8988T (cell line): ENCODE data around the gene COPG1.
A peak's percentile ranks its signal among the peaks of the same experiment; 100 is the strongest.
"Not testable (repeated sequence)": the region's sequence is repeated elsewhere in the genome, so short reads cannot be mapped to it uniquely, and the experiment has no call there.

Experiments
- DNase-seq: peaks from one replicate; pipeline ENCODE4 v3.0.0; 2011

The COPG1 gene

DNA sequence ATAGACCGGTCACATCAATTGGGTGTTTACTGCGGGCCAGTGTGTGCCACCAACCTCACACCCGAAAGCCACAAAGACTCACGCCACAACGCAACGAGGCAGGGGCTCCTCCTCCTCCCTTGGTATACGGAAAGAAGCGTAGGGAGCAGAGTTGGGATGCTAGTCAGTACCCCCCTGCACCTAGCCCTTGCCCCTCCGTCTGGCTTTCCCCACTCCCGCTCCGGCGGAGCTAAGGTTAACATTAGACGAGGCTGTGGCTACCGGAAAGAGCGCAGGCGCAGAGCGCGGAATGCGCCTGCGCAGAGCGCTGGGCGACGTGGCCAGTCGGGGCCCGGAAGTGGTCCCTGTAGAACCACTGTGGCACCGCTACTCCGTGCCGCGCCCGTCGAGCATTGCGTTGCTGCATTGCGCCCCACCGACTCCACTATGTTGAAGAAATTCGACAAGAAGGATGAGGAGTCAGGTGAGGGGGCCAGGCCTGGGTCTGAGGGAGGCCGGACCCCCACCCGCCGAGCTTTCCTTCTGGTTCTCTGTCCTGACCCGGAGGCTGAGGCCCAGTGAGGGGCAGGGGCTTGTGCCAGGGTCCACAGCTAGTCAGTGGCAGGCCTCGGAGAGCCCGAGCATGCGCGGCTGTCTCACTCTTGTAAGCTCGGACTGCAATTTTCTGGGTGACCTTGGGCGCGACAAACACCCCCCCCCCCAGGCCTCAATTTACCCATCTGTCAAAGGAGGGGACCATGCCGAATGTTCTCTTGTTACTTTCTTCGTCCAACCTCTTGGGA is at the start of gene COPG1:
Gene COPG1, plus strand, starts transcription at position 323 of the 782 bp plus-strand sequence. Its CDS starts 104 bp downstream, at position 427.
- DNase-seq, result peak; percentile 95

DNA sequence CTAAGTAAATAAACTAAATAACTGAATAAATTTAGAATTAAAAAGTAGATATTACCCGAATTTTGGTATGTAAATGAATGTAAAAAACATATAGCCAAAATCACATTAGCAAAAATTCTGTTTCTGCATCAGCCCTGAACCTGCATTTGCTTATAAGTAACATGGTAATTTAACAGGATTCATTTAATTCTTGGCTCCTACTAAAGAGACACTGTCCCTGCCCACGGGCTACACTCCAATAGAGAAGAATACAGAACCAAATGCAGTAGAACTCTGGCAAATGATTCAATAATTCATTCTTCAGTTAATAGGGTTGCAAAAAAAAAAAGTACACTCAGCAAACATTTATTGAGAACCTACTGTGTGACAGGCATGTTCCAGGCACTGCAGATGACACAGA is 44.9 kb upstream of the COPG1 start:
- no peak for DNase-seq

DNA sequence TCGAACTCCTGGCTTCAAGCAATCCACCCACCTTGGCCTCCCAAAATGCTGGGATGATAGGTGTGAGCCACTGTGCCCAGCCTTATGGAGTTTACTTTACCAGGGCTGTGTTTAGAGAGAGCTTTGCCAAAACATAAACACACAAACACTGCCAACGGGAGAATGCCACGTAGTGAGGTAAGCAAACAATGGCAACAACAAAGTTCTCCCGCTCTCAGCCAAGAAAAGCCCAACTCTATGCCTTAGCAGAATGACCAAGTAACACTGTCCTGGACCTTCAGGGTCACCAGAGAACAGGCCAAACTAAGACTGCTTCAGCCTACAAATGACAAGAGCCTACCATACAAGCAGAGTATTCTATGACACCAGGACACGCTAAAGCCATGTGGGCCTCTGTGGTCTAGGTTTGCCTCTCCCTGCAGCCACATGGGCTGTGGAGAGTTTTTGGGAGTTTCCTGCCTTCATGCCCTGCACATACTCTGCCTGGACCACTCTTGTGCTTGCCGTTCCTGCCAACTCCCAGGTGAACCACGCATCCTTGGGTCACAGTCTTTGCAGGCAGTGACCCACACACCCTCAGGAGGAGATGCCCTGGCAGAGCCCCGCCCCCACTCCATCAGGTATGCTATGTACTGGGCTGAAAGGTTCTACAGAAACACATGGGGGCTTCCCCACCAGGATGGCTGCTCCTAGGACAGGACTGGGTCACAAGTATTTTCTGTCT is 44.1 kb upstream of the COPG1 start:
- no peak for DNase-seq

DNA sequence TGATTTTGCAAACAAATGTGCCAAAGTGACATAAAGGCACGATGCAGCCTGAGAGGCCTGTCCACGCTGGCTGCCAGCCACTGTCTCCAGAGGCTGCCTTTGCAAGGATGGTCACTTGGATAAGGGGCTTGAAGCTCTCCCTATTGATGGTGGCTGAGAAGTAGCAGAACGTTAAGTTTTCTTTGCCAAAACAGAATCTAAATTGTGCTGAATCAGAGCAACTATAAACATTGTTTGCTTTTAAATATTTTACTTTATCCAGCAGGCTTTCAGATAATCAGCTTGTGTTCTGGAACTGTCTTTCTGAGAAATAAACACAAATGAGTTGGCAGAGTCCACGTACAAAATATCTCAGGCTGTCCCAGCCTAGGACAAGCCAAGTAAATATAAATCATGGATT is 41.9 kb upstream of the COPG1 start:
- DNase-seq, result no peak

DNA sequence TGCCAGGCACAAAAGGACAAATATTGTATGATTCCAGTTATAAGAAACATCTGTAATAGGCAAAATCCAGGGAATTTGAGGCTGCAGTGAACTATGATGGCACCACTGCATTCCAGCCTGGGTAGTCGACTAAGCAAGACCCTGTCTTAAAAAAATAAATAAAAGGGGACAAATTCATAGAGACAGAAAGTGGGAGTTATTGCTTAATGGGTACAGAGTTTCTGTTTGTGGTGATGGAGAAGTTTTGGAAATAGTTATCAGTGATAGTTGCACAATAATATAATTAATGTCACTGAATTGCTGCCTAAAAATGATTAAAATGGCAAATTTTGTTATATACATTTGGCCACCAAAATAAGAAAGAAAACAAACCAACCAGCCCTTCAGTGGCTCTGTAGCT is 38.1 kb upstream of the COPG1 start:
- DNase-seq, result no peak

DNA sequence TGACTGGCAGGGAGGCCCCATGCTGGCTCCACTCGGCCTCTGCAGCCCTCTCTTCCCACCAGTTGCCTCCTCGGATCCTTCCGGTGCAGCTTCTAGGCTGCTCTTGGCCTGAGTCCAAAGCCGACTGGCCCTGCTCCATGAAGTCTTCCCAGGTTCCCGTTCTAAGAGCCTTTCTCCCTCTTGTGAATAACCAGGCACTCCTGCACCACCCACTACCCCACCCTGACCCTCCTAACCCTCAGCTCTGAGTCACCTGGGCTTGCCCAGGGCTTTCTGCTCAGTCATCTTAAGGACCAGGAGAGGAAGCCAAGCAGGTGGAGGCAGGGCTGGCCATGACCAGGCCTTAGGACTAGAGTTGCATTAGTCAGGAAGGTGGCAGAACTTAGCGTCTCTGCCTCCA is 37.6 kb upstream of the COPG1 start:
- peak; percentile 36 for DNase-seq

GRCh38 chr3:129213238-129213637 is 36.2 kb upstream of the COPG1 start:
- no peak for DNase-seq

- no peak for DNase-seq
Observed at GRCh38 chr3:129218742-129219141, 30.7 kb upstream of the COPG1 start.

- DNase-seq, result not testable (repeated sequence)
Observed at GRCh38 chr3:129224387-129224786, 25.0 kb upstream of the COPG1 start.

GRCh38 chr3:129224984-129225393 is 24.4 kb upstream of the COPG1 start:
- DNase-seq, result peak; percentile 51

DNA sequence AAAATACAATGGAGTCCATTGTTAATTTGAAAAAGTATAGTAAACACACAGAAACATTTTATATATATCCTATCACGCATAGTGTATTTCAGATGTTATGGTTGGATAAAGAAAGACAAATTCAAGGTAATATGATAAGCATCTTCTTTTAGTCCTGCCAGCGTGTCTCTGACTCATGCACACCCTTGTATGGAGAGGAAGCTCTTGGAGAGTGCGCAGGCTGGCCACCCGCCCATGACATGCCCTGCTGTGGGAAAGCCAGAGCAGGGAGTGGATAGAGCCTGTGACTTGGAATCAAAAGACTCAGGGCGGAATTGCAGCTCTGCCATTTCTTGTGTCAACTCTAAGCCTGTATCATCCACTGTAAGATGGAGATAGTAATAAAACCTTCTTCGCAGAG is 23.0 kb upstream of the COPG1 start:
- DNase-seq, result no peak

- DNase-seq, result no peak
Observed at GRCh38 chr3:129228891-129229585, 20.4 kb upstream of the COPG1 start.

DNA sequence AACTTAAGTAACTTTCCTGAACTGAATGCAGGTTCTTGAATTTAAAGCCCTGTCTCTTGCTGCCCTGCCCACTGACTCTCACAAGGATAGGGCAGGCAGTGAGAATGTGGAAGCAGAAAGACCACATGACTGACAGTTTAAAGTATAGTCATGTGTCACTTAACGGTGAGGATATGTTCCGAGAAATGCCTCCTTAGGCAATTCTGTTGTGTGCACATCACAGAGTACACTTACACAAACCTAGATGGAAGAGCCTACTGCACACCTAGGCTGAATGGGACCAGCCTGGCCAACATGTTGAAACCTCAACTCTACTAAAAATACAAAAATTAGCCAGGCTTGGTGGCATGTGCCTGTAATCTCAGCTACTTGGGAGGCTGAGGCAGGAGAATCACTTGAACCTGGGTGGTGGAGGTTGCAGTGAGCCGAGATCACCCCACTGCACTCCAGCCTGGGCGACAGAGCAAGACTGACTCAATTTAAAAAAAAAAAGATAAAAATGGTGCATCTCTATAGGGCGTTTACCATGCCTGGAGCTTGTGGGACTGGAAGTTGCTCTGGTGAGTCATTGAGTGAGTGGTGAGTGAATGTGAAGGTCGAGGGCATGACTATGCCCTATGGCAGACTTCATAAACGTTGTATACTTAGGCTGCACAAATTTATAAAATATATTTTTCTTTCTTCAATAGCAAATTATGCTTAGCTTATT is 18.9 kb upstream of the COPG1 start:
- DNase-seq, result no peak

GRCh38 chr3:129231331-129232119 is 17.9 kb upstream of the COPG1 start:
- no peak for DNase-seq

DNA sequence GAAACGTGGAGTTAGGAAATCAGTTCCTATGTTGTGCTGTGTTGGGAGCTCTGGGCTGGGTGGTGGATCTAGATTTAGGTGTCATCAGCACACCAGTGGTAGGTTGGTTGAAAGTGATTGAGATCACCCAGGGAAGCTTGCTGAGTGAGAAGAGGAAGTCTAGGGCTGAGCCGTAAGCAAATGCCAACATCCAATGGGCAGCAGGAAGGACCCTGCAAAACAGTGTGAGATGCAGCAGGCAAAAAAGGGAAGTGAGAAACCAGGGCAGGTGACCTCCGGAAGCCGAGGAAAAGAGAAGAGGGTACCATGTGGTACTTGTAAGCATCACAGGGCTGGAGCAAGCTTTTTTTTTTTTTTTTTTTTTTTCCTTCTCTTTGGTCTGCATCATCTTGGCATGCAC is 15.9 kb upstream of the COPG1 start:
- no peak for DNase-seq

DNA sequence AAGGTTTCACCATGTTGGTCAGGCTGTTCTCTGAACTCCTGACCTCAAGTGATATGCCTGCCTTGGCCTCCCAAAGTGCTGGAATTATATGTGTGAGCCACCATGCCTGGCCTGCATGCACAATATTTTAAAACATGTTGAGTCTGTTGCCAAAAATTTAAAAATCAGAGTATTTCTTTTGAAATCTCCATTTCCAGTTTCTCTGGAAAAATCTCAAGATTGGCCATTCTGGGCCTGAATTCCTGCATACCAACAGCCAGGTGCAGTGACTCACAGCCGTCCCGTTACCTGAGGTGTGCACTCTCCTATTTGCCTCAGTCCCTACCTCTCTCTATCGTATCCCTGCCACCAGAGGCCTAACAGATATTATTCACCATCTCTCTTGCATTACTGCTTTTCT is 15.0 kb upstream of the COPG1 start:
- DNase-seq, result no peak

GRCh38 chr3:129235344-129235917 is 14.0 kb upstream of the COPG1 start:
- no peak for DNase-seq

DNA sequence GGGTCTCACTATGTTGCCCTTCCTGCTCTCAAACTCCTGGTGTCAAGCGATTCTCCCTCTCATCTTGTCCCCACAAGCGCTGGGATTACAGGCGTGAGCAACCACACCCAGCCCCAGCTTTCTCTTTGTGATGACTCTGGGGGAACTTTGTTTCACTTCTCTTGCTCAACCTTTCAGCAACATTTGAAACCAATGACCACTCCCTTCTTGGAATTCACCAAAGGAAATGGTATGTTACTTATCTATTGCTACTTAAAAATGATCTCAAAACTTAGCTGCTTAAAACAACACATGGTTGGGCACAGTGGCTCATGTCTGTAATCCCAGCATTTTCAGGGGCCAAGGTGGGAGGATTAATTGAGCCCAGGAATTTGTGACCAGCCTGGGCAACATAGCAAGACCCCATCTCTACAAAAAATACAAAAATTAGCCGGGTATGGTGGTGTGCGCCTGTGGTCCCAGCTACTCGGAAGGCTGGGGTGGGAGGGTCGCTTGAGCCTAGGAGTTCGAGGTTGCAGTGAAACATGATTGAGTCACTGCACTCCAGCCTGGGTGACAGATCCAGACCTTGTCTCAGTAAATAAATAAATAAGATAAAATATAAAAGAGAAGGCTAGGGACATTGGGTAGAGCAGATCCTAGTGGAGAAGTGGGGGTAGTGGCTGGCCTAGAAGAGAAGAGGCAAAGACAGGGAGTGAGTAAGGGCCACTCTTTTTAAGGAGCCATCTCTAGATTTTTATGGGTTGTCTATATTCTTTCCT is 10.3 kb upstream of the COPG1 start:
- DNase-seq, result no peak

- DNase-seq, result no peak
Observed at GRCh38 chr3:129239991-129240390, 9.4 kb upstream of the COPG1 start.

DNA sequence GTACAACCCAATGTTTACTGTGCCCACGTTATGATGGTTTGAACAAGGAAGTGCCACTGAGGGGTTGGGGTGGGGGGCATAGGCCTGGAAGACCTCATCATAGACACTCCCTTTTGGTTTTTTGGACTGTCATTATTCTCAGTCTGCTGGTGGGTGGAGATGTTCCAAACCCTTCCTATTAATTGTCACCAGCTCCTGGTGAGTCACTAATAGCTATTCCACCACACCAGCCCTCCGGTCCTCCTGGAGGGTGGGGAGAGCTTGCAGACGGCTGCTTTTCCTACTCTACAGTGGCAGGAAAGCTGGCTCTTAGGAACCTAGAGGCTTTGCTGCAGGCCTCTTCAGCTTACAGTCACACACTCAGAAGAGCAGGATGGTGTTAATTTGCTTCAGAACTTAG is 9.0 kb upstream of the COPG1 start:
- DNase-seq, result no peak

GRCh38 chr3:129245141-129245540 is 4.3 kb upstream of the COPG1 start:
- no peak for DNase-seq
